Astrocyte (in vitro differentiated cells and primary cell): ENCODE results near the gene PSAT1. TPM values are rescaled to one million over a fixed set of nuclear protein-coding genes. Genes with fewer than 3 reads are reported as not detected.

Experiments used
- DNase-seq: peaks from one replicate; pipeline ENCODE4 v3.0.0-alpha.2; 2010; ENCODE audit warnings: low read depth
- FAIRE-seq: peaks from 2 replicates; lab custom pipeline; 2011; peaks lifted over from hg19 to GRCh38; lab: Jason Lieb, UNC
- H2AFZ ChIP-seq: 2 replicates; pipeline ENCODE4 v1.6.0; 2012; ENCODE audit warnings: low read depth, low read length, inconsistent platforms
- H3K27ac ChIP-seq: 2 replicates; pipeline ENCODE4 v1.5.1; 2011; ENCODE audit warnings: low read depth, low read length, inconsistent platforms
- H3K27me3 ChIP-seq: 2 replicates; pipeline ENCODE4 v1.6.0; 2011; ENCODE audit warnings: low read length, inconsistent platforms; ENCODE audit not compliant: insufficient read depth
- H3K36me3 ChIP-seq: 2 replicates; pipeline ENCODE4 v1.5.1; 2011; ENCODE audit warnings: low read length, inconsistent platforms; ENCODE audit not compliant: insufficient read depth
- H3K4me1 ChIP-seq: 2 replicates; pipeline ENCODE4 v1.5.1; 2011; ENCODE audit warnings: low read length, inconsistent platforms; ENCODE audit not compliant: insufficient read depth
- H3K4me2 ChIP-seq: 2 replicates; pipeline ENCODE4 v1.6.0; 2012; ENCODE audit warnings: low read length, inconsistent platforms
- H3K4me3 ChIP-seq: 2 replicates; pipeline ENCODE4 v1.5.1; 2011; ENCODE audit warnings: low read depth, mild to moderate bottlenecking, low read length, inconsistent platforms; ENCODE audit not compliant: insufficient read depth
- H3K79me2 ChIP-seq: 2 replicates; pipeline ENCODE4 v1.6.0; 2012; ENCODE audit warnings: mild to moderate bottlenecking, low read length, inconsistent platforms; ENCODE audit not compliant: insufficient read depth
- H3K9ac ChIP-seq: 2 replicates; pipeline ENCODE4 v1.6.0; 2012; ENCODE audit warnings: mild to moderate bottlenecking, low read length, inconsistent platforms
- H3K9me3 ChIP-seq: 2 replicates; pipeline ENCODE4 v1.5.1; 2012; ENCODE audit warnings: low read depth, mild to moderate bottlenecking, low read length, inconsistent platforms; ENCODE audit not compliant: insufficient read depth
- H4K20me1 ChIP-seq: 2 replicates; pipeline ENCODE4 v1.6.0; 2012; ENCODE audit warnings: low read length, inconsistent platforms; ENCODE audit not compliant: insufficient read depth
- H3K27ac Mint-ChIP-seq: one replicate; pipeline ENCODE4 v1.8.0; 2021; ENCODE audit warnings: mild to moderate bottlenecking, mixed read lengths; ENCODE audit not compliant: unreplicated experiment
- H3K27me3 Mint-ChIP-seq: one replicate; pipeline ENCODE4 v1.8.0; 2021; ENCODE audit warnings: low read depth, mixed read lengths; ENCODE audit not compliant: unreplicated experiment
- H3K36me3 Mint-ChIP-seq: one replicate; pipeline ENCODE4 v1.8.0; 2021; ENCODE audit warnings: low read depth, mixed read lengths; ENCODE audit not compliant: unreplicated experiment
- H3K4me1 Mint-ChIP-seq: one replicate; pipeline ENCODE4 v1.8.0; 2021; ENCODE audit warnings: low read depth, mixed read lengths; ENCODE audit not compliant: unreplicated experiment
- H3K4me3 Mint-ChIP-seq: one replicate; pipeline ENCODE4 v1.8.0; 2021; ENCODE audit warnings: mild to moderate bottlenecking, moderate library complexity, mixed read lengths; ENCODE audit not compliant: unreplicated experiment
- H3K9me3 Mint-ChIP-seq: one replicate; pipeline ENCODE4 v1.8.0; 2021; ENCODE audit warnings: mild to moderate bottlenecking, mixed read lengths; ENCODE audit not compliant: unreplicated experiment
- EZH2 ChIP-seq: IDR thresholded peaks from 2 replicates; pipeline ENCODE4 v1.6.1; 2012; ENCODE audit warnings: mild to moderate bottlenecking, low read length, inconsistent platforms; ENCODE audit not compliant: insufficient read depth
- total RNA-seq: library from RNA; stranded (reverse); gene quantifications from 2 replicates; pipeline ENCODE4 v1.2.1, GENCODE V29; 2021
- TF ChIP-seq, protein P1 (sequence below): IDR thresholded peaks from 2 replicates; pipeline ENCODE4 v1.5.1; 2011; ENCODE audit warnings: low read depth, mild to moderate bottlenecking, inconsistent platforms, low read length, moderate library complexity; ENCODE audit not compliant: insufficient read depth

PSAT1 gene
- total RNA-seq, 1 donor from 2014 or later: 335 TPM

DNA sequence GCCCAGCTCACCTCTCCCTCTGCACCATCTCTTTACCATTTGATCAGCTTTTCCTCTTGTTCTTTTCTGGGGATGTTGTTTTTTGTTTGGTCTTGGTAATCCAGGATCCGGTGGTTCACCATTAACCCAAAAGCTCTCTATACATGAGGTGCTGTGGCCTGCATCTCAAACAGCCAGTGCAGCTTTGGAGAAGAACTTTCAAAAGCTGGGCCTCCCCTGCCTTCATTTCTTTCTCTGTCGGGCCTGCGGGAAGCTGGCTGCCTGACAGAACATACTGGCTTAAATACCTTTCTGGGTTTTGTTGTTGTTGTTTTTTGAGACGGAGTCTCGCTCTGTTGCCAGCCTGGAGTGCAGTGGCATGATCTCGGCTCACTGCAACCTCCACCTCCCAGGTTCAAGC, 12.1 kb downstream of the PSAT1 start:
- no peaks in the 10 kb centered on the region for H3K4me1 ChIP-seq
- H3K4me3 ChIP-seq: no peak overlapping the region
- no peaks in the 10 kb centered on the region for H3K9me3 ChIP-seq
- Mint-ChIP-seq H3K4me1 (no peaks in the 10 kb centered on the region), H3K27ac (no peak overlapping the region), H3K4me3 (no peak overlapping the region), H3K36me3 (peaks cover 44% of the 10 kb centered on the region), H3K9me3 (no peaks in the 10 kb centered on the region), H3K27me3 (no peaks in the 10 kb centered on the region)
- no peak overlapping the region for H3K27ac ChIP-seq
- H3K4me2 ChIP-seq: no peak overlapping the region
- DNase-seq (no peak), FAIRE-seq (no peak)
- H3K36me3 ChIP-seq: peaks cover 11% of the 10 kb centered on the region
- no peaks in the 10 kb centered on the region for H4K20me1 ChIP-seq
- H2AFZ ChIP-seq: no peak overlapping the region
- H3K27me3 ChIP-seq: no peaks in the 10 kb centered on the region
- no peak overlapping the region for H3K9ac ChIP-seq
- no peaks in the 10 kb centered on the region for H3K79me2 ChIP-seq
- TF ChIP-seq, protein P1, sequence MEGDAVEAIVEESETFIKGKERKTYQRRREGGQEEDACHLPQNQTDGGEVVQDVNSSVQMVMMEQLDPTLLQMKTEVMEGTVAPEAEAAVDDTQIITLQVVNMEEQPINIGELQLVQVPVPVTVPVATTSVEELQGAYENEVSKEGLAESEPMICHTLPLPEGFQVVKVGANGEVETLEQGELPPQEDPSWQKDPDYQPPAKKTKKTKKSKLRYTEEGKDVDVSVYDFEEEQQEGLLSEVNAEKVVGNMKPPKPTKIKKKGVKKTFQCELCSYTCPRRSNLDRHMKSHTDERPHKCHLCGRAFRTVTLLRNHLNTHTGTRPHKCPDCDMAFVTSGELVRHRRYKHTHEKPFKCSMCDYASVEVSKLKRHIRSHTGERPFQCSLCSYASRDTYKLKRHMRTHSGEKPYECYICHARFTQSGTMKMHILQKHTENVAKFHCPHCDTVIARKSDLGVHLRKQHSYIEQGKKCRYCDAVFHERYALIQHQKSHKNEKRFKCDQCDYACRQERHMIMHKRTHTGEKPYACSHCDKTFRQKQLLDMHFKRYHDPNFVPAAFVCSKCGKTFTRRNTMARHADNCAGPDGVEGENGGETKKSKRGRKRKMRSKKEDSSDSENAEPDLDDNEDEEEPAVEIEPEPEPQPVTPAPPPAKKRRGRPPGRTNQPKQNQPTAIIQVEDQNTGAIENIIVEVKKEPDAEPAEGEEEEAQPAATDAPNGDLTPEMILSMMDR: no peak
- no peak for TF ChIP-seq EZH2

DNA sequence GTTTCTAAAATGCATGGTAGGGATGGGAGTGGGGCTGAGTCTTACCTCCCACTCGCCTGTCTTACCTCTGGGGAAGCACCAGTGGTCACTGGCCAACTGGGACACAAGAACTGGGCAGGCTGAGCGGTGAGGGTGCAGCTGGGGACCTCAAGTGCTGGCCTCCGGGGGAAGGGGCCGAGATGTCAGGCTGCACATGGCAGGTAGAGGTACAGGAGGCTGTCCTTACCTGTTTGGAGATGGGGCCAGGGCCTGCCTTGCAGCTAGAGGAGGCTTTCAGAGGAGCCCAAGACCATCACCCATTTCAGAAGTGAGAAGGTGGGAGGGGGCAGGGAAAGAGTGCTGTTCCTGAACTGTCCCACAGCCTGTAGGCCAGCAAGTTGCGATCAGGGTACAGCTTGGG, 14.2 kb downstream of the PSAT1 start:
- H3K9me3 ChIP-seq: no peaks in the 10 kb centered on the region
- H3K4me1 Mint-ChIP-seq: peaks cover 14% of the 10 kb centered on the region
- H3K27me3 Mint-ChIP-seq: no peaks in the 10 kb centered on the region
- H3K9ac ChIP-seq: no peak overlapping the region
- DNase-seq: no peak
- H4K20me1 ChIP-seq: no peaks in the 10 kb centered on the region
- H3K79me2 ChIP-seq: no peaks in the 10 kb centered on the region
- no peaks in the 10 kb centered on the region for H3K27me3 ChIP-seq
- no peak for FAIRE-seq
- no peak overlapping the region for H3K4me3 Mint-ChIP-seq
- H3K27ac Mint-ChIP-seq: no peak overlapping the region
- H3K9me3 Mint-ChIP-seq: no peaks in the 10 kb centered on the region
- no peak overlapping the region for H2AFZ ChIP-seq
- no peaks in the 10 kb centered on the region for H3K4me1 ChIP-seq
- H3K27ac ChIP-seq: no peak overlapping the region
- H3K4me2 ChIP-seq: no peak overlapping the region
- H3K36me3 Mint-ChIP-seq: peaks cover 31% of the 10 kb centered on the region
- H3K36me3 ChIP-seq: peaks cover 7% of the 10 kb centered on the region
- no peak overlapping the region for H3K4me3 ChIP-seq
- TF ChIP-seq EZH2: no peak
- TF ChIP-seq, protein P1: no peak

DNA sequence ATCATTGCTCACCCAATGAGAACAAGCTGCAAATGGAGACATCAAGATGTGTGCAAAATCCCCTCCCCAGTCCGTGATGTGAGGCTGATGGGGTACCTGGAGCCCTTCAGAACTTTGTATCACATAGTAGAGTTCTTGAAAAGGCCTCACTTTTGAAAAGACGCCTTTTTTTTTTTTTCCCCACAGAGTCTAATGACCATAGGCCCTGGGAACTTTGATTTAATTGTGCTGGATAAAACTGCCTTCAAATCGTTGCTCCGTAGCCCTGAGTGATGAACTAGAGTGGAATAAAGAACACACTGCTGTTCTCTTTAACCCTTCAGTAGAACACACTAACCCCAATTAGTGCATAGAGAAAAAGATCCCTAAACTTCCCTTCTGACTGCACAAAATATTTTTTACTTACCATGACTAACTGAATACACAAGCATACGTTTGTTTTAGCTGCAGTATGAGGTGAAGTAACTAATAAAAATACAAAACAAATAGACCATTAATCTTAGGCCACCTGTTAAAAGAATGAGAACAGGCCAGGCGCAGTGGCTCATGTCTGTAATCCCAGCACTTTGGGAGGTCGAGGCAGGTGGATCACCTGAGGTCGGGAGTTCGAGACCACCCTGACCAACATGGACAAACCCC, 15.1 kb downstream of the PSAT1 start:
- DNase-seq (no peak), FAIRE-seq (no peak)
- Histone ChIP-seq H3K4me2 (no peak overlapping the region), H3K4me1 (no peaks in the 10 kb centered on the region), H4K20me1 (no peaks in the 10 kb centered on the region), H2AFZ (no peak overlapping the region), H3K27me3 (no peaks in the 10 kb centered on the region), H3K27ac (no peak overlapping the region), H3K9me3 (no peaks in the 10 kb centered on the region), H3K36me3 (no peaks in the 10 kb centered on the region), H3K79me2 (no peaks in the 10 kb centered on the region), H3K9ac (no peak overlapping the region), H3K4me3 (no peak overlapping the region)
- H3K27ac Mint-ChIP-seq: no peak overlapping the region
- peaks cover 14% of the 10 kb centered on the region for H3K4me1 Mint-ChIP-seq
- H3K36me3 Mint-ChIP-seq: peaks cover 25% of the 10 kb centered on the region
- peaks cover 2% of the 10 kb centered on the region for H3K27me3 Mint-ChIP-seq
- no peaks in the 10 kb centered on the region for H3K9me3 Mint-ChIP-seq
- TF ChIP-seq, protein P1: no peak
- no peak for TF ChIP-seq EZH2
- H3K4me3 Mint-ChIP-seq: no peak overlapping the region
